GM23338 (cell line): ENCODE measurements around the gene MAD1L1. TPM values are rescaled to one million over a fixed set of nuclear protein-coding genes. Genes with fewer than 3 reads are reported as not detected.

Experiments used
- ATAC-seq: fragments of 200-7000 bp; cut with Tn5 transposase; 3 replicates; pipeline ENCODE4 v1.9.1; 2020
- DNase-seq: peaks from one replicate; pipeline ENCODE4 v3.0.0-alpha.2; 2015; ENCODE audit warnings: low spot score
- H2AFZ ChIP-seq: fragments of 200-600 bp; sonication (generic); 2 replicates; pipeline ENCODE4 v1.8.0; 2016; ENCODE audit warnings: antibody characterized with exemption, mild to moderate bottlenecking, moderate library complexity
- H3F3A ChIP-seq: fragments of 200-600 bp; sonication (generic); replicated peaks from 2 replicates; pipeline ENCODE4 v1.8.0; 2017; ENCODE audit warnings: antibody characterized with exemption, mixed run types, low read depth
- H3K27ac ChIP-seq: fragments of 200-600 bp; sonication (generic); 2 replicates; pipeline ENCODE4 v1.6.1; 2016; ENCODE audit warnings: low read depth
- H3K27me3 ChIP-seq: fragments of 200-600 bp; sonication (generic); 2 replicates; pipeline ENCODE4 v1.8.0; 2016; ENCODE audit warnings: mild to moderate bottlenecking, mixed run types, moderate library complexity; ENCODE audit not compliant: insufficient read depth
- H3K36me3 ChIP-seq: fragments of 200-600 bp; sonication (generic); 2 replicates; pipeline ENCODE4 v1.8.0; 2016; ENCODE audit warnings: mild to moderate bottlenecking; ENCODE audit not compliant: insufficient read depth
- H3K4me1 ChIP-seq: fragments of 200-600 bp; sonication (generic); 2 replicates; pipeline ENCODE4 v1.8.0; 2016; ENCODE audit warnings: mild to moderate bottlenecking, moderate library complexity; ENCODE audit not compliant: insufficient read depth
- H3K4me2 ChIP-seq: fragments of 200-600 bp; sonication (generic); 2 replicates; pipeline ENCODE4 v1.7.1; 2017; ENCODE audit warnings: mixed run types
- H3K4me3 ChIP-seq: fragments of 200-600 bp; sonication (generic); 2 replicates; pipeline ENCODE4 v1.6.1; 2016; ENCODE audit warnings: mixed run types
- H3K79me2 ChIP-seq: fragments of 200-600 bp; sonication (generic); replicated peaks from 2 replicates; pipeline ENCODE4 v1.8.0; 2017; ENCODE audit warnings: mild to moderate bottlenecking; ENCODE audit not compliant: insufficient read depth
- H3K9me2 ChIP-seq: fragments of 200-600 bp; sonication (generic); 2 replicates; pipeline ENCODE4 v1.8.0; 2017; ENCODE audit not compliant: insufficient read depth
- H4K20me1 ChIP-seq: fragments of 200-600 bp; sonication (generic); replicated peaks from 2 replicates; pipeline ENCODE4 v1.8.0; 2017; ENCODE audit warnings: mild to moderate bottlenecking; ENCODE audit not compliant: insufficient read depth
- H3K27ac Mint-ChIP-seq: 2 replicates; pipeline ENCODE4 v1.8.0; 2020; ENCODE audit warnings: inconsistent platforms, mild to moderate bottlenecking, moderate library complexity, mixed read lengths
- H3K27me3 Mint-ChIP-seq: 3 replicates; pipeline ENCODE4 v1.8.0; 2022; ENCODE audit warnings: low read depth, mild to moderate bottlenecking, moderate library complexity, mixed read lengths, inconsistent platforms; ENCODE audit not compliant: insufficient read depth, poor library complexity
- H3K36me3 Mint-ChIP-seq: 3 replicates; pipeline ENCODE4 v1.8.0; 2021; ENCODE audit warnings: low read depth, mild to moderate bottlenecking, inconsistent platforms, moderate library complexity, mixed read lengths
- H3K4me1 Mint-ChIP-seq: 3 replicates; pipeline ENCODE4 v1.8.0; 2020; ENCODE audit warnings: mild to moderate bottlenecking, inconsistent platforms, mixed read lengths
- H3K4me3 Mint-ChIP-seq: 3 replicates; pipeline ENCODE4 v1.8.0; 2021; ENCODE audit warnings: moderate library complexity, mild to moderate bottlenecking, inconsistent platforms, mixed read lengths
- H3K9me3 Mint-ChIP-seq: 3 replicates; pipeline ENCODE4 v1.8.0; 2020; ENCODE audit warnings: moderate library complexity, mild to moderate bottlenecking, inconsistent platforms, mixed read lengths
- POLR2AphosphoS5 ChIP-seq: IDR thresholded peaks from 2 replicates; pipeline ENCODE4 v1.6.1; 2016; ENCODE audit warnings: antibody characterized with exemption, low read depth
- ZNF114 ChIP-seq: fragments of 250-450 bp; sonication (Bioruptor Pico); IDR thresholded peaks from 2 replicates; pipeline ENCODE4 v1.5.0; 2020; ENCODE audit warnings: mild to moderate bottlenecking, moderate library complexity
- ZNF462 ChIP-seq: fragments of 250-450 bp; sonication (Bioruptor Pico); IDR thresholded peaks from 2 replicates; pipeline ENCODE4 v1.5.0; 2020; ENCODE audit warnings: mild to moderate bottlenecking, moderate library complexity
- polyA plus RNA-seq: library from polyadenylated mRNA; unstranded; fragments of >200 nt; fragmentation: Nextera tagmentation; extraction: Ambion mirVana; gene quantifications from 2 replicates; pipeline ENCODE4 v1.2.1, GENCODE V29; 2016
- total RNA-seq: library from RNA; depleted of rRNA; stranded (reverse); fragments of >200 nt; shearing (Covaris generic); gene quantifications from 2 replicates; pipeline ENCODE4 v1.2.3, GENCODE V29; 2014
- TF ChIP-seq, protein P1 (sequence below): IDR thresholded peaks from one replicate; pipeline ENCODE4 v1.6.1; 2018; ENCODE audit warnings: antibody characterized with exemption; ENCODE audit not compliant: unreplicated experiment

The MAD1L1 gene
- total and polyA plus RNA-seq, 2 experiments from 2014 or later: 40.3 to 59.3 TPM

DNA sequence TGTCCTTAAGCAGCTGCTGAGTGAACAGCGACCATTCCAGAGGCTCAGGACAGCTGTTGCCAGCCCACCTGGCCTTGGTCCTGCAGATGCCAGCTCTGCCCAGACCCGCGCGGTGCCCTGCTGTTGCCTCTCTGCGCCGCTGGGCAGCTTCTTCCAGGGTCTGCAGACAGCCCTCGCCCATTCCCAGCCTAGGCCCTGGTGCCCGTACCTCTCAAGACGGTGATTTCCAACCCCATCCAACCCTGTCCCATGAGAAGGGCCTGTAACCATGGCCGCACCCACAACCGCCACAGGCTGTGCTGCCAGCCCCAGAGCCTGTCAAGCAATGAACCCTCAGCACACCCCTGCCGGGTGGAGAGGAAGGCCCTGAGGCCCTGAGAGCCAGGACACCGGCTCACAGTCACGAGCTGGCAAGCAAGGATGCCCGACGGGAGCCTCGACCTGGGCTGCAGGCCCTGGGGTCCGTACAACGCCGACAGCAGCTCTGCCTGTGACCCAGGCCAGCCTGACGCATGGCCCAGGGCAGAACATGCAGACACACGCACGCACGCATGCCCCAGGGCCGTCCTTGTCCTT lies 231.9 kb downstream of the MAD1L1 start:
- no peaks in the 10 kb centered on the region for H3K9me3 Mint-ChIP-seq
- Histone ChIP-seq H3K4me2 (no peak overlapping the region), H2AFZ (no peak overlapping the region), H3F3A (no peaks in the 10 kb centered on the region), H3K27ac (no peak overlapping the region), H3K4me1 (no peaks in the 10 kb centered on the region), H3K9me2 (no peaks in the 10 kb centered on the region), H3K79me2 (0 out of 2 replicates have a peak, but pooled peaks cover 2% of the 10 kb centered on the region), H3K4me3 (no peak overlapping the region), H3K27me3 (no peaks in the 10 kb centered on the region), H4K20me1 (no peaks in the 10 kb centered on the region), H3K36me3 (no peaks in the 10 kb centered on the region)
- no peaks in the 10 kb centered on the region for H3K36me3 Mint-ChIP-seq
- H3K4me1 Mint-ChIP-seq: no peaks in the 10 kb centered on the region
- no peak for DNase-seq
- peaks cover 5% of the 10 kb centered on the region for H3K27me3 Mint-ChIP-seq
- ATAC-seq: no peak
- peak overlapping the region; percentile 84; the same call in 1 of the 2 replicates for H3K27ac Mint-ChIP-seq
- TF ChIP-seq ZNF114 (CRISPR knock-in tag) (no peak), POLR2AphosphoS5 (no peak), ZNF462 (CRISPR knock-in tag) (no peak)
- TF ChIP-seq, protein P1, sequence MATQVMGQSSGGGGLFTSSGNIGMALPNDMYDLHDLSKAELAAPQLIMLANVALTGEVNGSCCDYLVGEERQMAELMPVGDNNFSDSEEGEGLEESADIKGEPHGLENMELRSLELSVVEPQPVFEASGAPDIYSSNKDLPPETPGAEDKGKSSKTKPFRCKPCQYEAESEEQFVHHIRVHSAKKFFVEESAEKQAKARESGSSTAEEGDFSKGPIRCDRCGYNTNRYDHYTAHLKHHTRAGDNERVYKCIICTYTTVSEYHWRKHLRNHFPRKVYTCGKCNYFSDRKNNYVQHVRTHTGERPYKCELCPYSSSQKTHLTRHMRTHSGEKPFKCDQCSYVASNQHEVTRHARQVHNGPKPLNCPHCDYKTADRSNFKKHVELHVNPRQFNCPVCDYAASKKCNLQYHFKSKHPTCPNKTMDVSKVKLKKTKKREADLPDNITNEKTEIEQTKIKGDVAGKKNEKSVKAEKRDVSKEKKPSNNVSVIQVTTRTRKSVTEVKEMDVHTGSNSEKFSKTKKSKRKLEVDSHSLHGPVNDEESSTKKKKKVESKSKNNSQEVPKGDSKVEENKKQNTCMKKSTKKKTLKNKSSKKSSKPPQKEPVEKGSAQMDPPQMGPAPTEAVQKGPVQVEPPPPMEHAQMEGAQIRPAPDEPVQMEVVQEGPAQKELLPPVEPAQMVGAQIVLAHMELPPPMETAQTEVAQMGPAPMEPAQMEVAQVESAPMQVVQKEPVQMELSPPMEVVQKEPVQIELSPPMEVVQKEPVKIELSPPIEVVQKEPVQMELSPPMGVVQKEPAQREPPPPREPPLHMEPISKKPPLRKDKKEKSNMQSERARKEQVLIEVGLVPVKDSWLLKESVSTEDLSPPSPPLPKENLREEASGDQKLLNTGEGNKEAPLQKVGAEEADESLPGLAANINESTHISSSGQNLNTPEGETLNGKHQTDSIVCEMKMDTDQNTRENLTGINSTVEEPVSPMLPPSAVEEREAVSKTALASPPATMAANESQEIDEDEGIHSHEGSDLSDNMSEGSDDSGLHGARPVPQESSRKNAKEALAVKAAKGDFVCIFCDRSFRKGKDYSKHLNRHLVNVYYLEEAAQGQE: no peak
- H3K4me3 Mint-ChIP-seq: no peak overlapping the region
